ENCODE results near the gene GPRC5A.

DNA sequence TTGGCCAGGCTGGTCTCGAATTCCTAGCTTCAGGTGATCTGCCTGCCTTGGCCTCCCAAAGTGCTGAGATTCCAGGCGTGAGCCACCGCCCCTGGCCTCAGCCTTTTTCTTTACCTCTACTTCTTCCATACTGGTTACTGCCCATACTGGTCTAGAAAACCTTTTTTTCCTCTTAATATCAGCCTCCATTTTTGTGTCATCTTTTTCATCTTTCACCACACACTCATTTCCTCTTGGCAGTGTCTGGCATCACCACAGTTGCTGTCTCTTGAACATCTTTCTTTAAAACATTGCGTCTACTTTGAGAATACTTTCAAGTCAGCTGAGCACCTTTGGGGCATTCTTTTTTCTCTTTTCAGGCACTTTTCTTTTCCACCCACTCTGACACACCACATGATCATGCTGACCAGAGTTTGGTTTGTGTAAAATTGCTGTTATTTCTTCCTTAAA, 45.5 kb upstream of the GPRC5A start:
- TF ChIP-seq POLR2A (IDR thresholded peaks at IDR 0.05; ENCODE audit: low read depth), result no peak
- TF ChIP-seq, protein P1, sequence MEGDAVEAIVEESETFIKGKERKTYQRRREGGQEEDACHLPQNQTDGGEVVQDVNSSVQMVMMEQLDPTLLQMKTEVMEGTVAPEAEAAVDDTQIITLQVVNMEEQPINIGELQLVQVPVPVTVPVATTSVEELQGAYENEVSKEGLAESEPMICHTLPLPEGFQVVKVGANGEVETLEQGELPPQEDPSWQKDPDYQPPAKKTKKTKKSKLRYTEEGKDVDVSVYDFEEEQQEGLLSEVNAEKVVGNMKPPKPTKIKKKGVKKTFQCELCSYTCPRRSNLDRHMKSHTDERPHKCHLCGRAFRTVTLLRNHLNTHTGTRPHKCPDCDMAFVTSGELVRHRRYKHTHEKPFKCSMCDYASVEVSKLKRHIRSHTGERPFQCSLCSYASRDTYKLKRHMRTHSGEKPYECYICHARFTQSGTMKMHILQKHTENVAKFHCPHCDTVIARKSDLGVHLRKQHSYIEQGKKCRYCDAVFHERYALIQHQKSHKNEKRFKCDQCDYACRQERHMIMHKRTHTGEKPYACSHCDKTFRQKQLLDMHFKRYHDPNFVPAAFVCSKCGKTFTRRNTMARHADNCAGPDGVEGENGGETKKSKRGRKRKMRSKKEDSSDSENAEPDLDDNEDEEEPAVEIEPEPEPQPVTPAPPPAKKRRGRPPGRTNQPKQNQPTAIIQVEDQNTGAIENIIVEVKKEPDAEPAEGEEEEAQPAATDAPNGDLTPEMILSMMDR (IDR thresholded peaks at IDR 0.05), result no peak
- no peak for TF ChIP-seq POLR2AphosphoS5 (IDR thresholded peaks at IDR 0.05)

Data from esophagus muscularis mucosa (tissue), 3 donors.